Keratinocyte (primary cell): ENCODE results near the gene AOX1. TPM values are rescaled to one million over a fixed set of nuclear protein-coding genes. Genes with fewer than 3 reads are reported as not detected.

Source experiments
- DNase-seq: peaks from one replicate; pipeline ENCODE4 v3.0.0-alpha.2; 2011; ENCODE audit warnings: low read depth, missing footprints, low spot score
- FAIRE-seq: peaks from 2 replicates; lab custom pipeline; 2011; peaks lifted over from hg19 to GRCh38; lab: Jason Lieb, UNC
- H2AFZ ChIP-seq: 2 replicates; pipeline ENCODE4 v1.6.0; 2012; ENCODE audit warnings: low read length, control low read depth, inconsistent platforms; ENCODE audit not compliant: control insufficient read depth
- H3K27ac ChIP-seq: 2 replicates; pipeline ENCODE4 v1.5.1; 2011; ENCODE audit warnings: low read length; ENCODE audit not compliant: control insufficient read depth, insufficient read depth
- H3K27me3 ChIP-seq: 3 replicates; pipeline ENCODE4 v1.6.0; 2011; ENCODE audit warnings: low read length; ENCODE audit not compliant: control insufficient read depth, insufficient read depth; ENCODE audit errors: extremely low read depth
- H3K36me3 ChIP-seq, 2 experiments: 2 replicates in 1 of 2; 3 replicates in 1 of 2; pipeline ENCODE4 v1.5.1; 2011; ENCODE audit warnings: low read length in 2 of 2, mild to moderate bottlenecking in 1 of 2; ENCODE audit not compliant: control insufficient read depth in 2 of 2, insufficient read depth in 2 of 2; ENCODE audit errors: extremely low read depth in 1 of 2
- H3K4me1 ChIP-seq: 3 replicates; pipeline ENCODE4 v1.5.1; 2011; ENCODE audit warnings: low read length; ENCODE audit not compliant: control insufficient read depth, insufficient read depth; ENCODE audit errors: extremely low read depth
- H3K4me2 ChIP-seq: 3 replicates; pipeline ENCODE4 v1.6.0; 2011; ENCODE audit warnings: low read depth, low read length; ENCODE audit not compliant: control insufficient read depth, insufficient read depth; ENCODE audit errors: extremely low read depth
- H3K4me3 ChIP-seq, 3 experiments: fragments of 200-600 bp in 1 of 3; sonication (generic) in 1 of 3; 2 replicates in 2 of 3; 3 replicates in 1 of 3; pipeline ENCODE4 v1.5.1; 2011 to 2016; ENCODE audit warnings: low read length in 3 of 3, mild to moderate bottlenecking in 3 of 3, control low read depth in 2 of 3, inconsistent platforms in 1 of 3, low read depth in 1 of 3, mixed read lengths in 1 of 3, mixed run types in 1 of 3, moderate library complexity in 1 of 3; ENCODE audit not compliant: control insufficient read depth in 2 of 3, insufficient read depth in 2 of 3; ENCODE audit errors: extremely low read depth in 1 of 3
- H3K79me2 ChIP-seq: 2 replicates; pipeline ENCODE4 v1.6.0; 2012; ENCODE audit warnings: low read length; ENCODE audit not compliant: control insufficient read depth, insufficient read depth
- H3K9ac ChIP-seq: 3 replicates; pipeline ENCODE4 v1.6.0; 2011; ENCODE audit warnings: low read length; ENCODE audit not compliant: control insufficient read depth, insufficient read depth; ENCODE audit errors: extremely low read depth
- H3K9me1 ChIP-seq: 3 replicates; pipeline ENCODE4 v1.6.0; 2011; ENCODE audit warnings: low read length; ENCODE audit not compliant: control insufficient read depth, insufficient read depth; ENCODE audit errors: extremely low read depth
- H3K9me3 ChIP-seq: 2 replicates; pipeline ENCODE4 v1.5.1; 2012; ENCODE audit warnings: low read depth, low read length; ENCODE audit not compliant: control insufficient read depth
- H4K20me1 ChIP-seq: 3 replicates; pipeline ENCODE4 v1.6.0; 2011; ENCODE audit warnings: low read length; ENCODE audit not compliant: control insufficient read depth, insufficient read depth; ENCODE audit errors: extremely low read depth
- CTCF ChIP-seq, 3 experiments: IDR thresholded peaks in 1 of 3; conservative IDR thresholded peaks in 1 of 3; optimal IDR thresholded peaks in 1 of 3; 2 replicates in 2 of 3; 3 replicates in 1 of 3; pipeline versions ENCODE3 to v1.5.1; 2011; ENCODE audit warnings: low read length in 3 of 3, mild to moderate bottlenecking in 3 of 3, moderate library complexity in 2 of 3, control low read depth in 1 of 3, inconsistent platforms in 1 of 3; ENCODE audit not compliant: insufficient read depth in 2 of 3; ENCODE audit errors: extremely low read depth in 1 of 3
- EZH2 ChIP-seq: IDR thresholded peaks from one replicate; pipeline ENCODE4 v1.6.1; 2012; ENCODE audit warnings: inconsistent platforms, mild to moderate bottlenecking, low read length, moderate library complexity
- dilution Hi-C: fragments of 300-500 bp; cut with MboI; formaldehyde crosslinking; loops from one replicate; pipeline ENCODE4 v1.7.0; 2020; ENCODE audit warnings: low sequenced_read_pairs; ENCODE audit not compliant: extremely low pct_ligation_motif_present
- polyA plus RNA-seq, 5 experiments: library from polyadenylated mRNA; depleted of rRNA in 3 of 5; stranded (reverse) in 3 of 5; stranded (forward) in 1 of 5; unstranded in 1 of 5; fragments of >200 nt; gene quantifications; 1 replicate in 1 of 5; 2 replicates in 3 of 5; 3 replicates in 1 of 5; pipeline versions ENCODE4 v1.2.1 to v1.2.3, GENCODE V29; 2011 to 2012; ENCODE audit warnings: missing spikeins in 2 of 5, low read depth in 1 of 5, low replicate concordance in 1 of 5

The AOX1 gene
- polyA plus RNA-seq, 1 donor (not counting 4 experiments of a cell fraction or from before 2014, with no cell fraction given) = 12.2 TPM

DNA sequence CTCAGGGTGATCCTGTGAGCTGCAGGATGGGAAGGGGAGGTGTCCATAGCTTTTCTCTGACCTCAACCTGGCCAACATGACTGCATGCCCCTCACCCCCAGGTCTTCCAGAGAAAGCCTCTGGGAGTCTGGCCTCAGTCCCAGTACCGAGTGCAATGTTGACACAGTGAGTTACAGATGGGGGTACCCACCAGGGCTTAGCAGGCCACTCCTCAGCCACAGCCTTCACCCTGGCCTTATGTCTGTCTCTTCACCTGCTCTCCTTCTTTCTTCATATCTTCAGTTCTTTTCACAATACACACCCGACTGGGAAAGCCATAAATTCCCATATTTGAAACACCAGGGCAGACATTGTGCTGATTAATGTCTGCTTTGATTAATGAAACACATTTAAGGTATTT lies 33.5 kb downstream of the AOX1 start:
- no peak overlapping the region for H3K9ac ChIP-seq
- TF ChIP-seq CTCF (optimal IDR thresholded peaks at IDR 0.05 in 1 of 3, IDR thresholded peaks at IDR 0.05 in 1 of 3, conservative IDR thresholded peaks at IDR 0.05 in 1 of 3; ENCODE audit: extremely low read depth in 1 of 3, insufficient read depth in 2 of 3, low read length in 3 of 3) = no peak
- no peak for TF ChIP-seq EZH2
- no peak overlapping the region for H3K4me2 ChIP-seq
- peaks cover 14% of the 10 kb centered on the region for H3K4me1 ChIP-seq
- H3K79me2 ChIP-seq = no peaks in the 10 kb centered on the region
- no peak overlapping the region for H3K4me3 ChIP-seq
- no peaks in the 10 kb centered on the region for H4K20me1 ChIP-seq
- dilution Hi-C loops = no loop called here
- H3K27ac ChIP-seq = no peak overlapping the region
- H3K9me1 ChIP-seq = no peaks in the 10 kb centered on the region
- FAIRE-seq (no peak), DNase-seq (no peak)
- no peaks in the 10 kb centered on the region for H3K36me3 ChIP-seq
- H3K27me3 ChIP-seq = no peaks in the 10 kb centered on the region
- H2AFZ ChIP-seq = no peak overlapping the region
- H3K9me3 ChIP-seq = no peaks in the 10 kb centered on the region

DNA sequence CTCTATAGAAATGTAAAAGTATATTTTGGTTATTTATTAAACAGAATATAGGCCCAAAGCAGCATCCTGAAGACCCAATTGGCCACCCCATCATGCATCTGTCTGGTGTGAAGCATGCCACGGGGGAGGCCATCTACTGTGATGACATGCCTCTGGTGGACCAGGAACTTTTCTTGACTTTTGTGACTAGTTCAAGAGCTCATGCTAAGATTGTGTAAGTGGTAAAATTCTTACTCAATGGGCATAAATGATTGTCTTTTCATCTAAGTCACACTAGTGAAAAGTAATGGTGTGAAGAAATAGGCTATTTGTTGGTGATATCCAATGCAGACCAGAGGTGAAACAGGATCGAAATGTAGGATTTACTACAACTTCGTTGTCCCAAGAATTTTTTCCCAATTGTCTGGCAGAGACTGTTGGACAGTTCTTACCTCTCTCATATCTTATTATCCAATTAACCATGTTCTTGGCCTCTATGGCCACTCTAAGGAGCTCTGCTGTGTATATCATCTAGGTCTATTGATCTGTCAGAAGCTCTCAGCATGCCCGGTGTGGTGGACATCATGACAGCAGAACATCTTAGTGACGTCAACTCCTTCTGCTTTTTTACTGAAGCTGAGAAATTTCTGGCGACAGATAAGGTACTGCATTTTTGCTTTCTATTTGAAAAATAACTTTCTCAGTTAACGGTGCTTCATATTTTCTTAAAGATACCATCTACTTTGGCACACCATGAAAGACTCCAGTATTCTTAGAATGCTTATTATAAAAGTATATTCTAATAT lies 35.0 kb downstream of the AOX1 start:
- no peak overlapping the region for H3K9ac ChIP-seq
- H3K27me3 ChIP-seq = no peaks in the 10 kb centered on the region
- dilution Hi-C loops = no loop called here
- no peak overlapping the region for H3K4me3 ChIP-seq
- no peak for FAIRE-seq
- H3K27ac ChIP-seq = no peak overlapping the region
- H3K9me3 ChIP-seq = no peaks in the 10 kb centered on the region
- no peak for DNase-seq
- no peaks in the 10 kb centered on the region for H3K4me1 ChIP-seq
- H3K36me3 ChIP-seq = no peaks in the 10 kb centered on the region
- no peaks in the 10 kb centered on the region for H3K79me2 ChIP-seq
- no peak overlapping the region for H3K4me2 ChIP-seq
- TF ChIP-seq EZH2 (no peak), CTCF (optimal IDR thresholded peaks at IDR 0.05 in 1 of 3, IDR thresholded peaks at IDR 0.05 in 1 of 3, conservative IDR thresholded peaks at IDR 0.05 in 1 of 3; ENCODE audit: extremely low read depth in 1 of 3, insufficient read depth in 2 of 3, low read length in 3 of 3) (no peak)
- H2AFZ ChIP-seq = no peak overlapping the region
- no peaks in the 10 kb centered on the region for H3K9me1 ChIP-seq
- no peaks in the 10 kb centered on the region for H4K20me1 ChIP-seq
